Stimulated activated CD8-positive, alpha-beta memory T cell treated with anti-CD3 and anti-CD28 coated beads, Interleukin-15, amount 100 ng/mL, for 48 hours (primary cell): ENCODE results near the gene SLC30A10.
"Not testable (repeated sequence)": the region's sequence is repeated elsewhere in the genome, so short reads cannot be mapped to it uniquely, and the experiment has no call there.

Experiments
- DNase-seq, 2 donors: peaks; one replicate each; pipeline ENCODE4 v3.0.0-alpha.2; 2020; ENCODE audit warnings: low read depth in 2 of 2

SLC30A10 gene

GRCh38 chr1:219891846-219892245, 36.5 kb downstream of the SLC30A10 start:
- DNase-seq = not testable (repeated sequence)

GRCh38 chr1:219888667-219889066, 39.7 kb downstream of the SLC30A10 start:
- DNase-seq = not testable (repeated sequence)

GRCh38 chr1:219885680-219886079, 42.7 kb downstream of the SLC30A10 start:
- DNase-seq = no peak

GRCh38 chr1:219883400-219884332, 44.7 kb downstream of the SLC30A10 start:
- DNase-seq = no peak

GRCh38 chr1:219882755-219883154, 45.6 kb downstream of the SLC30A10 start:
- DNase-seq = no peak

- no peak for DNase-seq
Measured at GRCh38 chr1:219882096-219882495, 46.3 kb downstream of the SLC30A10 start.

- DNase-seq = no peak
Measured at GRCh38 chr1:219880765-219881457, 47.4 kb downstream of the SLC30A10 start.

GRCh38 chr1:219876798-219877209, 51.6 kb downstream of the SLC30A10 start:
- DNase-seq = no peak

GRCh38 chr1:219875860-219876259, 52.5 kb downstream of the SLC30A10 start:
- DNase-seq = no peak

GRCh38 chr1:219872538-219872937, 55.8 kb downstream of the SLC30A10 start:
- not testable (repeated sequence) for DNase-seq

GRCh38 chr1:219871427-219872057, 56.8 kb downstream of the SLC30A10 start:
- no peak for DNase-seq

GRCh38 chr1:219868615-219869014, 59.7 kb downstream of the SLC30A10 start:
- not testable (repeated sequence) for DNase-seq
